ENCODE measurements around the gene CLIP1.

DNA sequence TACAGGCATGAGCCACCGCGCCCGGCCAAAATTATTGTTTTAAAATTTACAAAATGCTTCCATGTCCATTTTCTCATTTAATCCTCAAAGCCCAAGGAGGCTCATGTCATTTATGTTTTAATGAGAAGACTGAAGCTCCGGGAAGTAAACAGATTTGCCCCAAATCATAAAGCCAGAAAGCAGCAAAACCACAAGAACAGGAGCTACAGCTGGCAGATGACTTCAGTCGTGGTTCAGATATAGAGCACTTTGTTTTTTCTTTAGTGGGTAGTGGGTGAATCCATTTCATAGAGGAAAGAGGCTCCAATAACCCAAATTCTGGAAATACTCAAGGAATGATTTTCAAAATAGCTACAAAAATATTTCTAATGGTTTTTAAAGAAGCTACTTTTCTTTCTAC lies 110.8 kb downstream of the CLIP1 start:
- TF ChIP-seq EZH2 (IDR thresholded peaks at IDR 0.05; ENCODE audit: insufficient read depth, poor library complexity, severe bottlenecking), result no peak
- no peak for TF ChIP-seq EZH2phosphoT487 (IDR thresholded peaks at IDR 0.05; ENCODE audit: insufficient read depth, low read depth)
